ENCODE data around the gene CCSER2.
"Not testable (repeated sequence)": the region's sequence is repeated elsewhere in the genome, so short reads cannot be mapped to it uniquely, and the experiment has no call there.

Gene CCSER2

GRCh38 chr10:84511709-84512285, 183.4 kb downstream of the CCSER2 start:
- DNase-seq (no peak), ATAC-seq (replicated peaks) (no peak)
- H3K4me1 Mint-ChIP-seq (ENCODE audit: low read depth in 2 of 2), result peaks cover 0 to 8% of the 10 kb centered on the region in 2 donors
- peak overlapping the region; percentile 27 to 71 for H3K27ac Mint-ChIP-seq
- peaks cover 31% of the 10 kb centered on the region for H3K36me3 Mint-ChIP-seq (ENCODE audit: insufficient read depth)
- no peaks in the 10 kb centered on the region for H3K9me3 Mint-ChIP-seq
- no peak overlapping the region for H3K4me3 Mint-ChIP-seq
- H3K27me3 Mint-ChIP-seq, result no peaks in the 10 kb centered on the region

DNA sequence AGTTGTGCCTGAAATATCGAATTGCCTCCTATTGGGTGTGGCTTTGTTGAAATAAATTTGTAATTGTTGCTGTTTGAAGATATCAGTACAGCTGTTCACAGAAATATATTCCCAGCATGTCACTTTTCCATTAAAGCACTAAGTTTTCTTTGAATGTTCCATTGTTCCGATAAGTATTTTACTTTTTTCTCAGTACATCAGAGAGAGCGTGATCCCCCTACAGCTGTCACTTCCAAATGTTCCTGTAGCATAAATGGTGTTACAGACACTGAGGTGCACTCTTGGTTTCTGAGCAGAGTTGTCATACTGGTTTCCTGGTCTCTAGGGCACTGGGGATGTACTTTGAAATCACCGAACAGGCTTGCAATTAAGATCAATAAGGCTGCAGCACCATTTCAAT, 189.2 kb downstream of the CCSER2 start:
- Mint-ChIP-seq H3K4me3 (no peak overlapping the region), H3K9me3 (no peaks in the 10 kb centered on the region), H3K27me3 (no peaks in the 10 kb centered on the region), H3K4me1 (ENCODE audit: low read depth in 2 of 2) (no peaks in the 10 kb centered on the region), H3K27ac (peak overlapping the region in 1 of 2 donors; percentile 29), H3K36me3 (ENCODE audit: insufficient read depth) (peaks cover 37% of the 10 kb centered on the region)
- ATAC-seq (replicated peaks), result no peak
- DNase-seq, result no peak

- H3K36me3 Mint-ChIP-seq (ENCODE audit: insufficient read depth), result peaks cover 27% of the 10 kb centered on the region
- H3K4me3 Mint-ChIP-seq, result no peak overlapping the region
- DNase-seq, result no peak
- no peaks in the 10 kb centered on the region for H3K9me3 Mint-ChIP-seq
- no peak for ATAC-seq (replicated peaks)
- H3K4me1 Mint-ChIP-seq (ENCODE audit: low read depth in 2 of 2), result peaks cover 0 to 5% of the 10 kb centered on the region in 2 donors
- H3K27me3 Mint-ChIP-seq, result no peaks in the 10 kb centered on the region
- H3K27ac Mint-ChIP-seq, result no peak overlapping the region
Observed at GRCh38 chr10:84519235-84519634, 190.8 kb downstream of the CCSER2 start.

- Mint-ChIP-seq H3K4me3 (no peak overlapping the region), H3K4me1 (ENCODE audit: low read depth in 2 of 2) (peaks cover 0 to 5% of the 10 kb centered on the region in 2 donors), H3K36me3 (ENCODE audit: insufficient read depth) (peaks cover 12% of the 10 kb centered on the region), H3K27ac (peak overlapping the region in 1 of 2 donors; percentile 66), H3K27me3 (no peaks in the 10 kb centered on the region), H3K9me3 (peaks cover 3 to 9% of the 10 kb centered on the region in 2 donors)
- no peak for ATAC-seq (replicated peaks)
- no peak for DNase-seq
Observed at GRCh38 chr10:84521013-84521412, 192.6 kb downstream of the CCSER2 start.

DNA sequence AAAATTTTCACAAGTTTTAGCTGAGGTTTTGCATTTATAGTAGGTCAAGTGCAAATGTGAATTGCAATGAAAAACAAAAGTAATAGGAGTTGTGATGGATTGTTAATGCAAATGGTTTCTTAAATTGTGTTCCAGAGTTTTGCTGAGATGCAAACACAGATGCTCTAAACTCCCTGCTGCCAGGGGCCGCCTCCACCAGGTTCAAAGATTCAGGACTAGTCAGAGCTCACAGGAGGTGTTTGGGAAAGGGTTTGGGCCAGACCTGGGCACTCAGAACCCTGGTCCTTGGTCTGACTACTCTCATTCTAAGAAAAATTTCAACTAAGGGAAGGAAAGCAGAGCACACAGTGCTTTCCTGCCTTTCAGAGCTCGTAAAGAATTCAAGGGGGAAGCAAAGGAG, 193.1 kb downstream of the CCSER2 start:
- Mint-ChIP-seq H3K9me3 (peaks cover 3 to 14% of the 10 kb centered on the region in 2 donors), H3K4me1 (ENCODE audit: low read depth in 2 of 2) (peaks cover 0 to 5% of the 10 kb centered on the region in 2 donors), H3K4me3 (no peak overlapping the region), H3K36me3 (ENCODE audit: insufficient read depth) (peaks cover 9% of the 10 kb centered on the region), H3K27ac (peak overlapping the region in 1 of 2 donors; percentile 48), H3K27me3 (no peaks in the 10 kb centered on the region)
- DNase-seq (no peak), ATAC-seq (replicated peaks) (no peak)

DNA sequence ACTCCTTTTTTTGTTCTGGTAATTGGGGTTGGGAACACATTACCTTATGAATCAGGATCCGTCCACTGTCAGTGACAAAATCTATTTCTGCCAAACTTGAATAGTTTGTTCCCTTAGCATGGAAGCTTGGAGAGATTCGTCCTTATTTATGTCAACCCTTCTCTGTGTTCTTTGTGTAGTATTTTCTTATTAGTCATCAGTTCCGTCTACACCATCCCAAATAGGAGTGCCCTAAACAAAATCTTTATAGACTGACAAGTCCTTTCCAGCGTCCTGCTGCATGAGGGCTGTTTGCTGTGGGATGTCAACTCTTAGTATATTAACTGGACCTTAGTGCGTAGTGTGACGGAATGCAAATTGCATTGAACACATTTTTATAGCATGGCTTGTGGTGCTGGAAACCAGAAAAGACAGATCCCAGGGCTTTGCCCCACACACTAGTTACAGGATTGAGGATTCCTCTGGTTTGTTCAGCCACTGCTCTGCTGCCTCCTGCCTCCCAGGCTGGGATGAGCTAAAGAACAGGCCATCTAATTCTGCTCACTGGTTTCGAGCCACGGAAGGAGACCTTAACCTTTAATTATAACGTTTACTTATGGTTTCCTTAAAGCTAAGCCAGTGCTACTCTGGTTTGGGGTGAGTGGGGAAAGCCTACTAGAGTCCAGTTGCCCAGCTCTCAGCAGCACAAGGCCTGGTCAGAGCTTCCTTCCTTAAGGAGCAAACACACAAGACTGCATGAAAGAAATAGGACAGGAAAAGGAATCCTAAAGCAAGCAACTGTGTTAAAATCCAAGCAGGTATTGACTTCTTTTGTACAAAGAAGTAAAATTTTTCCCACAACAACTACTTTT, 194.4 kb downstream of the CCSER2 start:
- Mint-ChIP-seq H3K4me1 (ENCODE audit: low read depth in 2 of 2) (peaks cover 0 to 5% of the 10 kb centered on the region in 2 donors), H3K27me3 (no peaks in the 10 kb centered on the region), H3K9me3 (peaks cover 3 to 17% of the 10 kb centered on the region in 2 donors), H3K4me3 (no peak overlapping the region), H3K27ac (no peak overlapping the region), H3K36me3 (ENCODE audit: insufficient read depth) (peaks cover 6% of the 10 kb centered on the region)
- DNase-seq (no peak), ATAC-seq (replicated peaks) (no peak)

- DNase-seq, result no peak
- Mint-ChIP-seq H3K4me1 (ENCODE audit: low read depth in 2 of 2) (peaks cover 0 to 5% of the 10 kb centered on the region in 2 donors), H3K27ac (no peak overlapping the region), H3K27me3 (no peaks in the 10 kb centered on the region), H3K9me3 (peaks cover 3 to 17% of the 10 kb centered on the region in 2 donors), H3K36me3 (ENCODE audit: insufficient read depth) (peaks cover 6% of the 10 kb centered on the region), H3K4me3 (no peak overlapping the region)
- ATAC-seq (replicated peaks), result no peak
Observed at GRCh38 chr10:84523526-84523925, 195.1 kb downstream of the CCSER2 start.

- no peak overlapping the region for H3K4me3 Mint-ChIP-seq
- DNase-seq, result no peak
- ATAC-seq (replicated peaks), result no peak
- H3K27me3 Mint-ChIP-seq, result no peaks in the 10 kb centered on the region
- peaks cover 3 to 17% of the 10 kb centered on the region in 2 donors for H3K9me3 Mint-ChIP-seq
- peaks cover 0 to 5% of the 10 kb centered on the region in 2 donors for H3K4me1 Mint-ChIP-seq (ENCODE audit: low read depth in 2 of 2)
- H3K36me3 Mint-ChIP-seq (ENCODE audit: insufficient read depth), result peaks cover 6% of the 10 kb centered on the region
- no peak overlapping the region for H3K27ac Mint-ChIP-seq
Observed at GRCh38 chr10:84524435-84524834, 196.0 kb downstream of the CCSER2 start.

DNA sequence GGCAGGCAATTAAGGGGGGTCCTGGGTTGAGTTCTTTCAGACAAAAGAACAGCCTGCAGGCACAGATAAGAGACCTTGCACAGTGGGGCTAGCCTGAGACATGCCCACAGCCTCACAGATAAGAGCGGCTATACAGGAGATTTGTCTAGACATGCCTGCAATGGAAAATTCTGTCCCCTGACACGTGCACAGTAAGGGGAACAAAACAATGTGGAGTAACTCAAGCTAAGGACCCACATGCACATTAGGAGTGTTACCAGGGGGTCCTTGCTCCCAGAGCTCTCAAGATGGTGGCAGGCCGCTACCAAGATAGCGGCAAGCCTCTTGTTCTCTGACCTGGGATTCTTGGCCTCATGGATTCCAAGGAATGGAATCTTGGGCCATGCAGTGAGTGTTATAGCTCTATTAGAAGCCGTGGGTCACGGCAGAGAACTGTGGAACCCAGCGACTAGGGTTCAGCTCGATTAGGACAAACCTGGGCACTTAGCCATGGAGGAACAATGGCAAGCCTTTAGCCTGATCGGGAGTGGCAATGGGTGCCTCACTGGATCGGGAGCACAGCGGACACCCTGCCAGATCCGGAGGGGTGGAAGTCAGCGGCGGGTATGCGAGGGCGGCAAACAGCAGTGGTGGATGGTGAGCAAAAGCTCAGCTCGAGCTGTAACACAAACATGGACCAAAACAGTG, 196.9 kb downstream of the CCSER2 start:
- ATAC-seq (replicated peaks), result no peak
- Mint-ChIP-seq H3K9me3 (peaks cover 3 to 17% of the 10 kb centered on the region in 2 donors), H3K4me1 (ENCODE audit: low read depth in 2 of 2) (peaks cover 0 to 5% of the 10 kb centered on the region in 2 donors), H3K36me3 (ENCODE audit: insufficient read depth) (peaks cover 6% of the 10 kb centered on the region), H3K4me3 (no peak overlapping the region), H3K27ac (no peak overlapping the region), H3K27me3 (no peaks in the 10 kb centered on the region)
- no peak for DNase-seq

GRCh38 chr10:84525807-84526182, 197.4 kb downstream of the CCSER2 start:
- not testable (repeated sequence) for H3K27me3 Mint-ChIP-seq; H3K27ac Mint-ChIP-seq; H3K4me1 Mint-ChIP-seq (ENCODE audit: low read depth in 2 of 2); H3K4me3 Mint-ChIP-seq; H3K36me3 Mint-ChIP-seq (ENCODE audit: insufficient read depth); DNase-seq; ATAC-seq (replicated peaks)
- peaks cover 3 to 17% of the 10 kb centered on the region in 2 donors for H3K9me3 Mint-ChIP-seq

DNA sequence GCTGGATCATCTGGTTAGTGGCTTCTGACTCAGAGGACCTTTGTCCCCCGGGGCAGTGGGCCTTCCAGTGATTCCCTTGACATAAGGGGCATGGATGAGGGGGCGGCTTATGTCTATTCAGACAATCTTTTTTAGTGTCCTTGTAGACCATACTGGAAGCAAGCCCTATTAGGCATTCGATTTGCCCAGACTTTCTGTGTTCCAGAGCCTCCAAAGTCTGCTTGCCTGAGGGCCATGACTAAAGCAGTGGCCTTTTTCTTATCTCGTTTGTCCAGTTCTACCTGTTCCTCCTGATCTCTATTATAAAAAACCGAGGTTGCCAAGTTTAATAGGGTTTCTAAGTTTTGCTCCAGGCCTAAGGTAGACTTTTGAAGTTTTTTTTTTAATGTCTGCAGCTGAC, 199.0 kb downstream of the CCSER2 start:
- H3K9me3 Mint-ChIP-seq, result peaks cover 3 to 17% of the 10 kb centered on the region in 2 donors
- H3K4me3 Mint-ChIP-seq; ATAC-seq (replicated peaks); H3K36me3 Mint-ChIP-seq (ENCODE audit: insufficient read depth); H3K4me1 Mint-ChIP-seq (ENCODE audit: low read depth in 2 of 2); H3K27me3 Mint-ChIP-seq; DNase-seq; H3K27ac Mint-ChIP-seq: not testable (repeated sequence)

- Mint-ChIP-seq H3K27me3 (peaks cover 0 to 11% of the 10 kb centered on the region in 2 donors), H3K9me3 (peaks cover 3 to 17% of the 10 kb centered on the region in 2 donors)
- not testable (repeated sequence) for H3K27ac Mint-ChIP-seq; H3K4me3 Mint-ChIP-seq; H3K36me3 Mint-ChIP-seq (ENCODE audit: insufficient read depth); ATAC-seq (replicated peaks); DNase-seq; H3K4me1 Mint-ChIP-seq (ENCODE audit: low read depth in 2 of 2)
Observed at GRCh38 chr10:84528526-84528925, 200.1 kb downstream of the CCSER2 start.

DNA sequence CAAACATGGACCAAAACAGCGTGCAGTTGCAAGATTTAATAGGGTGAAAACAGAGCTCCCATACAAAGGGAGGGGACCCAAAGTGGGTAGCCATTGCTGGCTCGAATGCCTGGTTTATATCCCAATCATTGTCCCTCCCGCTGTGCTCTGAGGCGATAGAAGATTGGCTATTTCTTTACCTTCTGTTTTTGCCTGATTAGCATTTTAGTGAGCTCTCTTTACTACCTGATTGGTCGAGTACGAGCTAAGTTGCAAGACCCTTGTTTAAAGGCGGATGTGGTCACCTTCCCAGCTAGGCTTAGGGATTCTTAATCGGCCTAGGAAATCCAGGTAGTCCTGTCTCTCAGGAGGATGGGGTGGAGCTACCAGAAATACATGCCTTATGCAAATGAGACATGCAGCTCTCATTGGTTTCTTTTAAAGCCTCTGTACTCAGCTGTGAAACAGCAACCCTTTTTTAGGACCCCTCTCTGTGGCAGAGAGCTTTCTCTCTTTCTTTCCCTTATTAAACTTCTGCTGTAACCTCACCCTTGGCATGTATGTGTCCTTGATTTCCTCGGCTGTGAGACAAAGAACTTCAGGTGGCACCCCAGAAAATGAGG, 202.4 kb downstream of the CCSER2 start:
- Mint-ChIP-seq H3K4me3 (no peak overlapping the region), H3K36me3 (ENCODE audit: insufficient read depth) (no peaks in the 10 kb centered on the region), H3K27me3 (peaks cover 0 to 32% of the 10 kb centered on the region in 2 donors), H3K4me1 (ENCODE audit: low read depth in 2 of 2) (no peaks in the 10 kb centered on the region), H3K9me3 (peaks cover 0 to 10% of the 10 kb centered on the region in 2 donors), H3K27ac (no peak overlapping the region)
- DNase-seq, result no peak
- no peak for ATAC-seq (replicated peaks)
